K562 (cell line): ENCODE data around the gene MYL6B. TPM values are rescaled to one million over a fixed set of nuclear protein-coding genes. Genes with fewer than 3 reads are reported as not detected.

Experiments
- BACH1 ChIP-seq: fragments of 200-800 bp; sonication (Bioruptor generic); IDR thresholded peaks from 2 replicates; pipeline ENCODE4 v1.6.1; 2016; ENCODE audit warnings: missing genetic modification characterization, missing compliant biosample characterization
- CCNT2 ChIP-seq: IDR thresholded peaks from 2 replicates; pipeline ENCODE4 v1.6.1; 2011; ENCODE audit warnings: borderline replicate concordance, low read depth, mild to moderate bottlenecking, moderate library complexity, mixed read lengths, low read length; ENCODE audit not compliant: insufficient read length; ENCODE audit errors: extremely low read depth
- CSDE1 ChIP-seq, 2 experiments: fragments of 450-650 bp; IDR thresholded peaks; 2 replicates each; pipeline ENCODE4 v1.6.1; 2016; ENCODE audit warnings: mild to moderate bottlenecking in 1 of 2
- CTBP1 ChIP-seq: fragments of 450-650 bp; IDR thresholded peaks from 2 replicates; pipeline ENCODE4 v1.6.1; 2016; ENCODE audit warnings: borderline replicate concordance
- EP400 ChIP-seq: fragments of 450-650 bp; IDR thresholded peaks from 2 replicates; pipeline ENCODE4 v1.6.1; 2017; ENCODE audit warnings: antibody characterized with exemption, mild to moderate bottlenecking, moderate library complexity
- GATA2 ChIP-seq: sonication (generic); formaldehyde crosslinking; IDR thresholded peaks from 2 replicates; pipeline ENCODE4 v1.4.0; 2020; ENCODE audit warnings: mild to moderate bottlenecking, missing genetic modification reagents
- HNRNPLL ChIP-seq: fragments of 200-400 bp; formaldehyde crosslinking; IDR thresholded peaks from 2 replicates; pipeline ENCODE4 v1.6.1; 2017; ENCODE audit warnings: low read length, low read depth, mild to moderate bottlenecking; ENCODE audit not compliant: poor library complexity, severe bottlenecking
- MCM5 ChIP-seq: fragments of 450-650 bp; IDR thresholded peaks from 2 replicates; pipeline ENCODE4 v1.6.1; 2016; ENCODE audit warnings: low read depth
- MECOM ChIP-seq: fragments of 250-450 bp; sonication (Bioruptor Pico); IDR thresholded peaks from 2 replicates; pipeline ENCODE4 v1.8.0; 2022; ENCODE audit warnings: inconsistent platforms
- MYNN ChIP-seq, 2 experiments: sonication (generic); formaldehyde crosslinking in 1 of 2; IDR thresholded peaks; 2 replicates each; pipeline versions ENCODE4 v1.5.0 to v1.6.1; 2016 to 2020; ENCODE audit warnings: antibody characterized with exemption in 1 of 2, missing genetic modification reagents in 1 of 2
- NBN ChIP-seq: fragments of 450-650 bp; IDR thresholded peaks from 2 replicates; pipeline ENCODE4 v1.6.1; 2016; ENCODE audit warnings: low read depth, mild to moderate bottlenecking
- NRF1 ChIP-seq, 2 experiments: fragments of 450-650 bp; IDR thresholded peaks in 1 of 2; conservative IDR thresholded peaks in 1 of 2; 2 replicates each; pipeline ENCODE4 v1.6.1; 2014; ENCODE audit warnings: mild to moderate bottlenecking in 2 of 2
- PHF8 ChIP-seq: fragments of 200-600 bp; sonication (generic); IDR thresholded peaks from 2 replicates; pipeline ENCODE4 v1.6.1; 2012; ENCODE audit warnings: mixed run types, mild to moderate bottlenecking, inconsistent platforms, low read length, moderate library complexity, borderline replicate concordance
- PTTG1 ChIP-seq: fragments of 450-650 bp; IDR thresholded peaks from 2 replicates; pipeline ENCODE4 v1.6.1; 2016; ENCODE audit warnings: low read depth, mild to moderate bottlenecking, missing genetic modification characterization, missing compliant biosample characterization
- ZNF121 ChIP-seq: sonication (generic); formaldehyde crosslinking; conservative IDR thresholded peaks from 2 replicates; pipeline ENCODE4 v1.8.0; 2022; ENCODE audit warnings: missing genetic modification reagents
- polyA plus RNA-seq, 8 experiments: library from polyadenylated mRNA; depleted of rRNA in 4 of 8; stranded (reverse) in 5 of 8; unstranded in 3 of 8; fragments of >200 nt; fragmentation: Nextera tagmentation in 2 of 8; fragmentation: Illumina TruSeq in 1 of 8; extraction: Ambion mirVana in 2 of 8; extraction: Trizol in 1 of 8; gene quantifications; 2 replicates each; pipeline versions ENCODE4 v1.2.1 to v1.2.3, GENCODE V29; 2011 to 2014; ENCODE audit warnings: inconsistent platforms in 1 of 8, missing spikeins in 1 of 8
- total RNA-seq, 7 experiments: library from RNA; depleted of rRNA in 6 of 7; stranded (reverse); fragments of >200 nt in 6 of 7; fragmentation: Illumina TruSeq in 2 of 7; extraction: Trizol in 2 of 7; gene quantifications; 2 replicates each; pipeline versions ENCODE4 v1.2.1 to v1.2.3, GENCODE V29; 2011 to 2021; ENCODE audit warnings: low replicate concordance in 1 of 7
- TF ChIP-seq, protein P1 (sequence below), 2 experiments: fragments of 150-350 bp in 1 of 2; IDR thresholded peaks; 2 replicates each; pipeline ENCODE4 v1.6.1; 2012 to 2016; ENCODE audit warnings: low read depth in 2 of 2, low read length in 2 of 2, mild to moderate bottlenecking in 1 of 2, moderate library complexity in 1 of 2
- TF ChIP-seq, protein P2 (sequence below): sonication (generic); formaldehyde crosslinking; IDR thresholded peaks from 2 replicates; pipeline ENCODE4 v1.8.1; 2023; ENCODE audit warnings: mild to moderate bottlenecking, missing genetic modification reagents
- TF ChIP-seq, protein P3 (sequence below): fragments of 450-650 bp; IDR thresholded peaks from 2 replicates; pipeline ENCODE4 v1.6.1; 2016; ENCODE audit warnings: missing biosample characterization, missing genetic modification characterization

Gene MYL6B
- total and polyA plus RNA-seq, 9 of the 15 experiments (the other 6 are each of a cell fraction or from before 2014, with no cell fraction given), result 42.8 to 77.3 (median 68.6) TPM

DNA sequence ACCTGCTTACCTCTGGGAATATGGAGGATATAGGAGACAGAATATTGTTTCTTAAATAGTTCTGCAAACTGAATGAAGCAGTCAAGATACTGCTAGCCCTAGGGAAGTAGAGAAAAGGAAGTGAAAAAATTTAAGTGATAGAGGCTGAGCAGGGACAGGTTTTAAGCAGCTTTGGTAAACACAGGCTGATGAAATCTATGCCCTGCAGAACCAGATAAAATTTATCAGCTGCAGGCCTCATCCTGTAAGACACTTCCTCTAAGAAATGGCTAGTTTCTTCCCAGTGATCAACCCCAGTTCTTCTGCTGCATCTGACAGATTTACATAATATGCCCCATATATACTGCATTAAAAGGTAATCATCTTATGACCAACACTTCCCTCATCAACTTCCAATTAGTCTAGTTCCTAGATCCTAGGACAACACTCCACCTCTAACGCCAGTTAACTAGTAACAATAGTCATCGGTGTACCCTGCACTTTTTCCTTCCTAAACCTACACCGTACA lies 25.6 kb upstream of the MYL6B start (continued):
- TF ChIP-seq MYNN (IDR thresholded peaks at IDR 0.05) (0 out of 2 replicates have a peak, but pooled peaks have one; percentile 43), MYNN (CRISPR knock-in tag; IDR thresholded peaks at IDR 0.05) (no peak), BACH1 (tag) (0 out of 2 replicates have a peak, but pooled peaks have one; percentile 8), PHF8 (no peak), GATA2 (CRISPR knock-in tag) (peak; percentile 88), PTTG1 (tag) (no peak), HNRNPLL (peak; percentile 45), MCM5 (no peak), ZNF121 (CRISPR knock-in tag) (no peak), MECOM (CRISPR knock-in tag) (peak; percentile 58; the same call in 1 of the 2 replicates), NRF1 (conservative IDR thresholded peaks at IDR 0.05 in 1 of 2, IDR thresholded peaks at IDR 0.05 in 1 of 2) (peak in 1 of 2 experiments; percentile 13; a peak in 2 of 4 replicates), CTBP1 (peak; percentile 7; the same call in 1 of the 2 replicates), CCNT2 (peak; percentile 97), NBN (peak; percentile 74; the same call in 1 of the 2 replicates), CSDE1 (IDR thresholded peaks at IDR 0.05) (no peak), EP400 (peak; percentile 73)
- TF ChIP-seq, protein P1, sequence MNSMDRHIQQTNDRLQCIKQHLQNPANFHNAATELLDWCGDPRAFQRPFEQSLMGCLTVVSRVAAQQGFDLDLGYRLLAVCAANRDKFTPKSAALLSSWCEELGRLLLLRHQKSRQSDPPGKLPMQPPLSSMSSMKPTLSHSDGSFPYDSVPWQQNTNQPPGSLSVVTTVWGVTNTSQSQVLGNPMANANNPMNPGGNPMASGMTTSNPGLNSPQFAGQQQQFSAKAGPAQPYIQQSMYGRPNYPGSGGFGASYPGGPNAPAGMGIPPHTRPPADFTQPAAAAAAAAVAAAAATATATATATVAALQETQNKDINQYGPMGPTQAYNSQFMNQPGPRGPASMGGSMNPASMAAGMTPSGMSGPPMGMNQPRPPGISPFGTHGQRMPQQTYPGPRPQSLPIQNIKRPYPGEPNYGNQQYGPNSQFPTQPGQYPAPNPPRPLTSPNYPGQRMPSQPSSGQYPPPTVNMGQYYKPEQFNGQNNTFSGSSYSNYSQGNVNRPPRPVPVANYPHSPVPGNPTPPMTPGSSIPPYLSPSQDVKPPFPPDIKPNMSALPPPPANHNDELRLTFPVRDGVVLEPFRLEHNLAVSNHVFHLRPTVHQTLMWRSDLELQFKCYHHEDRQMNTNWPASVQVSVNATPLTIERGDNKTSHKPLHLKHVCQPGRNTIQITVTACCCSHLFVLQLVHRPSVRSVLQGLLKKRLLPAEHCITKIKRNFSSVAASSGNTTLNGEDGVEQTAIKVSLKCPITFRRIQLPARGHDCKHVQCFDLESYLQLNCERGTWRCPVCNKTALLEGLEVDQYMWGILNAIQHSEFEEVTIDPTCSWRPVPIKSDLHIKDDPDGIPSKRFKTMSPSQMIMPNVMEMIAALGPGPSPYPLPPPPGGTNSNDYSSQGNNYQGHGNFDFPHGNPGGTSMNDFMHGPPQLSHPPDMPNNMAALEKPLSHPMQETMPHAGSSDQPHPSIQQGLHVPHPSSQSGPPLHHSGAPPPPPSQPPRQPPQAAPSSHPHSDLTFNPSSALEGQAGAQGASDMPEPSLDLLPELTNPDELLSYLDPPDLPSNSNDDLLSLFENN (IDR thresholded peaks at IDR 0.05; ENCODE audit: low read depth in 2 of 2, low read length in 2 of 2), result peak in 1 of 2 experiments; percentile 82; a peak in 1 of 4 replicates
- TF ChIP-seq, protein P2, sequence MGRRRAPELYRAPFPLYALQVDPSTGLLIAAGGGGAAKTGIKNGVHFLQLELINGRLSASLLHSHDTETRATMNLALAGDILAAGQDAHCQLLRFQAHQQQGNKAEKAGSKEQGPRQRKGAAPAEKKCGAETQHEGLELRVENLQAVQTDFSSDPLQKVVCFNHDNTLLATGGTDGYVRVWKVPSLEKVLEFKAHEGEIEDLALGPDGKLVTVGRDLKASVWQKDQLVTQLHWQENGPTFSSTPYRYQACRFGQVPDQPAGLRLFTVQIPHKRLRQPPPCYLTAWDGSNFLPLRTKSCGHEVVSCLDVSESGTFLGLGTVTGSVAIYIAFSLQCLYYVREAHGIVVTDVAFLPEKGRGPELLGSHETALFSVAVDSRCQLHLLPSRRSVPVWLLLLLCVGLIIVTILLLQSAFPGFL (CRISPR knock-in tag), result no peak
- TF ChIP-seq, protein P3, sequence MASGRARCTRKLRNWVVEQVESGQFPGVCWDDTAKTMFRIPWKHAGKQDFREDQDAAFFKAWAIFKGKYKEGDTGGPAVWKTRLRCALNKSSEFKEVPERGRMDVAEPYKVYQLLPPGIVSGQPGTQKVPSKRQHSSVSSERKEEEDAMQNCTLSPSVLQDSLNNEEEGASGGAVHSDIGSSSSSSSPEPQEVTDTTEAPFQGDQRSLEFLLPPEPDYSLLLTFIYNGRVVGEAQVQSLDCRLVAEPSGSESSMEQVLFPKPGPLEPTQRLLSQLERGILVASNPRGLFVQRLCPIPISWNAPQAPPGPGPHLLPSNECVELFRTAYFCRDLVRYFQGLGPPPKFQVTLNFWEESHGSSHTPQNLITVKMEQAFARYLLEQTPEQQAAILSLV, result 0 out of 2 replicates have a peak, but pooled peaks have one; percentile 2
